ENCODE measurements around the gene ELMO2.

DNA sequence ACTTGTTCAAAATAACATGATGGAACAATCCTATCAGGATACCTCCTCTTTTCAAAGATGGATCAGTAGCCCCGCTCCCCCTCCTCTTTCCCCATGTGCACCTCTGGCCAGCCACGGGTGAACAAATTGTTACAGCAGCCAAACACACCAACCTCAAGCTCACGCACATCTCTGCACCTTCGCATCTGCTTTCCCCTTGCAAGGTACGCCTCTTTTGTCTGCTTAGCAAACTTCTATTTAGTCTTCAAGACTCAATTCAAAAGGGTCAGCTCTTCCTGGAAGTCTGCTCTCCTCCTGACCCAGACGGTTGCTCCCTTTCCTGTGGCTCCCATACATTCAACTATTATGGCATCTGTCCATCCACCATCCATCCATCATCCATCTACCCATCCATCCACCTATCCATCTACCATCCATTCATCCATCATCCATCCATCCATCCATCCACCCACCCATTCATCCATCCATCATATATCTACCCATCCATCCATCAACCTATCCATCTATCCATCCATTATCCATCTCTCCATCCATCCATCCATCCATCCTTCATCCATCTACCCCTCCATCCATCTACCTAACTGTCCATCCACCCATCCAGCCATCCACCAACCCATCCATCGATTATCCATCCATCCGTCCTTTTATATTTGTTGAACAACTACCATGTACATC lies 61.8 kb downstream of the ELMO2 start:
- TF ChIP-seq, protein P1, sequence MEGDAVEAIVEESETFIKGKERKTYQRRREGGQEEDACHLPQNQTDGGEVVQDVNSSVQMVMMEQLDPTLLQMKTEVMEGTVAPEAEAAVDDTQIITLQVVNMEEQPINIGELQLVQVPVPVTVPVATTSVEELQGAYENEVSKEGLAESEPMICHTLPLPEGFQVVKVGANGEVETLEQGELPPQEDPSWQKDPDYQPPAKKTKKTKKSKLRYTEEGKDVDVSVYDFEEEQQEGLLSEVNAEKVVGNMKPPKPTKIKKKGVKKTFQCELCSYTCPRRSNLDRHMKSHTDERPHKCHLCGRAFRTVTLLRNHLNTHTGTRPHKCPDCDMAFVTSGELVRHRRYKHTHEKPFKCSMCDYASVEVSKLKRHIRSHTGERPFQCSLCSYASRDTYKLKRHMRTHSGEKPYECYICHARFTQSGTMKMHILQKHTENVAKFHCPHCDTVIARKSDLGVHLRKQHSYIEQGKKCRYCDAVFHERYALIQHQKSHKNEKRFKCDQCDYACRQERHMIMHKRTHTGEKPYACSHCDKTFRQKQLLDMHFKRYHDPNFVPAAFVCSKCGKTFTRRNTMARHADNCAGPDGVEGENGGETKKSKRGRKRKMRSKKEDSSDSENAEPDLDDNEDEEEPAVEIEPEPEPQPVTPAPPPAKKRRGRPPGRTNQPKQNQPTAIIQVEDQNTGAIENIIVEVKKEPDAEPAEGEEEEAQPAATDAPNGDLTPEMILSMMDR (IDR thresholded peaks at IDR 0.05): no peak
- TF ChIP-seq POLR2A (IDR thresholded peaks at IDR 0.05): no peak

Measured in lower leg skin (tissue), 3 donors.